ENCODE data around the gene RAB31. TPM values are rescaled to one million over a fixed set of nuclear protein-coding genes. Genes with fewer than 3 reads are reported as not detected.

The RAB31 gene
- total and polyA plus RNA-seq, 2 of the 13 experiments (the other 11 are each of a cell fraction or from before 2014, with no cell fraction given) = 1.1 to 1.7 TPM

- peaks cover 6% of the 10 kb centered on the region for H3K4me1 ChIP-seq (ENCODE audit: insufficient read depth, low read length)
- in situ Hi-C loops (cut with HindIII; ENCODE audit: extremely low pct_ligation_motif_present, low pct_unique_long_range_greater_than_20kb) = no loop called here
- no peaks in the 10 kb centered on the region for H4K20me1 ChIP-seq (ENCODE audit: insufficient read depth, low read length)
- no peaks in the 10 kb centered on the region for H3K36me3 ChIP-seq (replicated peaks in 1 of 2; ENCODE audit: control insufficient read depth in 1 of 2, insufficient read depth in 2 of 2, low read length in 2 of 2)
- H3K79me2 ChIP-seq (ENCODE audit: insufficient read depth, low read length) = no peaks in the 10 kb centered on the region
- BruUV-seq (replicated peaks) = no TSS peak
- intact Hi-C loops (cut with micrococcal nuclease; ENCODE audit: unreplicated experiment) = no loop called here
- H3K27me3 ChIP-seq (ENCODE audit: control insufficient read depth in 1 of 2, insufficient read depth in 2 of 2, low read length in 2 of 2) = peaks cover 5 to 42% of the 10 kb centered on the region in 2 experiments; a peak in 4 of 5 replicates
- H3K27ac ChIP-seq (ENCODE audit: extremely low read length, insufficient read depth, low read length) = no peak overlapping the region
- no peak overlapping the region for H3K4me2 ChIP-seq (ENCODE audit: low read depth, low read length)
- 55% methylated on average over 7 of the region's 7 CpGs for WGBS (ENCODE audit: low lambda C conversion rate)
- DNase-seq (ENCODE audit: low spot score) (no peak), ATAC-seq (no peak), FAIRE-seq (no peak)
- CTCF ChIA-PET (ENCODE audit: low intra/inter-chr PET ratio, low total read pairs) = no interaction called here
- H2AFZ ChIP-seq (ENCODE audit: low read length) = no peak overlapping the region
- TF ChIP-seq ZNF589 (CRISPR knock-in tag; conservative IDR thresholded peaks at IDR 0.05) (no peak), ZNF414 (CRISPR knock-in tag; IDR thresholded peaks at IDR 0.05) (no peak), ZSCAN22 (CRISPR knock-in tag; IDR thresholded peaks at IDR 0.05) (no peak), FOSL2 (CRISPR knock-in tag; IDR thresholded peaks at IDR 0.05) (no peak), DMAP1 (CRISPR knock-in tag; IDR thresholded peaks at IDR 0.05) (no peak), DDIT3 (CRISPR knock-in tag; IDR thresholded peaks at IDR 0.05) (no peak), ZNF772 (CRISPR knock-in tag; IDR thresholded peaks at IDR 0.05) (no peak), ZBTB37 (CRISPR knock-in tag; IDR thresholded peaks at IDR 0.05) (no peak), ZNF576 (CRISPR knock-in tag; IDR thresholded peaks at IDR 0.05) (no peak), PPARG (CRISPR knock-in tag; conservative IDR thresholded peaks at IDR 0.05) (no peak), ZNF335 (CRISPR knock-in tag; IDR thresholded peaks at IDR 0.05) (no peak), NCOA5 (CRISPR knock-in tag; IDR thresholded peaks at IDR 0.05) (no peak), SALL1 (CRISPR knock-in tag; IDR thresholded peaks at IDR 0.05) (no peak), ZNF251 (CRISPR knock-in tag; IDR thresholded peaks at IDR 0.05) (no peak), SP1 (IDR thresholded peaks at IDR 0.05) (no peak), SP1 (CRISPR knock-in tag; IDR thresholded peaks at IDR 0.05) (no peak), ZNF253 (CRISPR knock-in tag; IDR thresholded peaks at IDR 0.05; ENCODE audit: borderline replicate concordance) (no peak), ZMYM3 (CRISPR knock-in tag; IDR thresholded peaks at IDR 0.05) (no peak)
- POLR2A ChIA-PET = no interaction called here
- H3K9me3 ChIP-seq (ENCODE audit: low read length) = no peaks in the 10 kb centered on the region
- no peak overlapping the region for H3K9ac ChIP-seq (ENCODE audit: insufficient read depth, low read depth, low read length)
- no peak overlapping the region for H3K4me3 ChIP-seq (replicated peaks in 1 of 3; ENCODE audit: insufficient read depth in 1 of 3, low read depth in 2 of 3, low read length in 3 of 3)
Observed at GRCh38 chr18:9711361-9712129, 3.4 kb downstream of the RAB31 start.
